Loucy (cell line): Measurements from ENCODE around the gene CLMN.

Experiments
- H2AFZ ChIP-seq: fragments of 200-600 bp; sonication (generic); 2 replicates; pipeline ENCODE4 v1.6.0; 2016; ENCODE audit warnings: antibody characterized with exemption, mild to moderate bottlenecking, low read length, moderate library complexity
- H3F3A ChIP-seq: fragments of 200-600 bp; 2 replicates; pipeline ENCODE4 v1.6.0; 2016; ENCODE audit warnings: antibody characterized with exemption, low read depth, mild to moderate bottlenecking
- H3K27me3 ChIP-seq: fragments of 200-600 bp; sonication (generic); 2 replicates; pipeline ENCODE4 v1.6.1; 2014; ENCODE audit warnings: low read length, mild to moderate bottlenecking; ENCODE audit not compliant: insufficient read depth, poor library complexity, severe bottlenecking
- H3K36me3 ChIP-seq: fragments of 200-600 bp; sonication (generic); 2 replicates; pipeline ENCODE4 v1.6.1; 2016; ENCODE audit warnings: low read length; ENCODE audit not compliant: insufficient read depth
- H3K4me1 ChIP-seq: fragments of 200-600 bp; sonication (generic); 2 replicates; pipeline ENCODE4 v1.5.1; 2014; ENCODE audit warnings: low read length, mild to moderate bottlenecking; ENCODE audit not compliant: insufficient read depth, poor library complexity, severe bottlenecking
- H3K4me2 ChIP-seq: fragments of 200-600 bp; sonication (generic); 2 replicates; pipeline ENCODE4 v1.6.0; 2014; ENCODE audit warnings: antibody characterized with exemption, low read length, low read depth, mild to moderate bottlenecking; ENCODE audit not compliant: poor library complexity, severe bottlenecking
- H3K4me3 ChIP-seq: fragments of 200-600 bp; sonication (generic); 2 replicates; pipeline ENCODE4 v1.5.1; 2014; ENCODE audit warnings: low read length, mild to moderate bottlenecking, mixed read lengths; ENCODE audit not compliant: poor library complexity, severe bottlenecking
- H3K79me2 ChIP-seq: fragments of 200-600 bp; sonication (generic); 2 replicates; pipeline ENCODE4 v1.6.1; 2014; ENCODE audit warnings: low read length; ENCODE audit not compliant: insufficient read depth
- H3K9ac ChIP-seq: fragments of 200-600 bp; sonication (generic); 2 replicates; pipeline ENCODE4 v1.6.0; 2014; ENCODE audit warnings: mild to moderate bottlenecking, low read depth, low read length, moderate library complexity; ENCODE audit not compliant: poor library complexity, severe bottlenecking
- H3K9me2 ChIP-seq: fragments of 200-600 bp; sonication (generic); replicated peaks from 2 replicates; pipeline ENCODE4 v1.6.1; 2016; ENCODE audit warnings: low read depth, low read length, mixed read lengths
- H3K9me3 ChIP-seq: fragments of 200-600 bp; sonication (generic); 2 replicates; pipeline ENCODE4 v1.6.1; 2014; ENCODE audit warnings: mild to moderate bottlenecking, antibody characterized with exemption, low read length, low read depth; ENCODE audit not compliant: insufficient read depth
- H4K20me1 ChIP-seq: fragments of 200-600 bp; sonication (generic); 2 replicates; pipeline ENCODE4 v1.6.0; 2014; ENCODE audit warnings: antibody characterized with exemption, low read length, mild to moderate bottlenecking; ENCODE audit not compliant: insufficient read depth, poor library complexity, severe bottlenecking
- CTCF ChIP-seq: fragments of 200-600 bp; sonication (generic); conservative IDR thresholded peaks from 2 replicates; pipeline ENCODE4 v1.5.1; 2014; ENCODE audit warnings: mild to moderate bottlenecking, antibody characterized with exemption, low read length
- EZH2phosphoT487 ChIP-seq: fragments of 200-600 bp; IDR thresholded peaks from 2 replicates; pipeline ENCODE4 v1.6.1; 2018; ENCODE audit warnings: antibody characterized with exemption, mild to moderate bottlenecking, moderate library complexity, borderline replicate concordance

Gene CLMN

GRCh38 chr14:95311752-95312151 lies 8.0 kb downstream of the CLMN start:
- H3K4me1 ChIP-seq, result no peaks in the 10 kb centered on the region
- H3K4me2 ChIP-seq, result no peak overlapping the region
- no peak for TF ChIP-seq EZH2phosphoT487

GRCh38 chr14:95310635-95311380 lies 8.9 kb downstream of the CLMN start:
- no peak overlapping the region for H3K4me3 ChIP-seq
- no peaks in the 10 kb centered on the region for H3K79me2 ChIP-seq
- no peak overlapping the region for H2AFZ ChIP-seq
- no peak overlapping the region for H3K9ac ChIP-seq
- H3K4me2 ChIP-seq, result no peak overlapping the region
- TF ChIP-seq EZH2phosphoT487 (no peak), CTCF (no peak)
- H4K20me1 ChIP-seq, result no peaks in the 10 kb centered on the region
- no peaks in the 10 kb centered on the region for H3K4me1 ChIP-seq
- H3K36me3 ChIP-seq, result no peaks in the 10 kb centered on the region
- no peaks in the 10 kb centered on the region for H3K27me3 ChIP-seq
- H3K9me2 ChIP-seq, result no peaks in the 10 kb centered on the region
- no peaks in the 10 kb centered on the region for H3K9me3 ChIP-seq
- no peaks in the 10 kb centered on the region for H3F3A ChIP-seq

More at GRCh38 chr14:95311752-95312151, 8.0 kb downstream of the CLMN start:
- Histone ChIP-seq H3K4me3 (no peak overlapping the region), H3F3A (no peaks in the 10 kb centered on the region), H3K79me2 (no peaks in the 10 kb centered on the region), H4K20me1 (no peaks in the 10 kb centered on the region), H3K36me3 (no peaks in the 10 kb centered on the region), H3K9ac (no peak overlapping the region), H3K9me3 (no peaks in the 10 kb centered on the region), H2AFZ (no peak overlapping the region), H3K27me3 (no peaks in the 10 kb centered on the region), H3K9me2 (no peaks in the 10 kb centered on the region)

- Histone ChIP-seq H3F3A (no peaks in the 10 kb centered on the region), H3K9me3 (no peaks in the 10 kb centered on the region), H2AFZ (no peak overlapping the region), H3K9ac (no peak overlapping the region), H3K36me3 (no peaks in the 10 kb centered on the region), H3K4me3 (no peak overlapping the region), H3K9me2 (no peaks in the 10 kb centered on the region), H3K27me3 (no peaks in the 10 kb centered on the region), H3K79me2 (no peaks in the 10 kb centered on the region), H3K4me1 (no peaks in the 10 kb centered on the region), H4K20me1 (no peaks in the 10 kb centered on the region), H3K4me2 (no peak overlapping the region)
- no peak for TF ChIP-seq EZH2phosphoT487
- no peak for TF ChIP-seq CTCF
Measured at GRCh38 chr14:95309261-95310051, 10.3 kb downstream of the CLMN start.
